Breast epithelium (tissue), 4 donors: ENCODE results near the gene EEF1AKMT3. TPM values are rescaled to one million over a fixed set of nuclear protein-coding genes. Genes with fewer than 3 reads are reported as not detected.

Experiments used
- DNase-seq, 2 donors: peaks; one replicate each; pipeline ENCODE4 v3.0.0-alpha.2; 2019; ENCODE audit warnings: low spot score in 2 of 2
- H3K27ac ChIP-seq, 2 donors: fragments of 200-600 bp; sonication (generic) in 1 of 2; one replicate each; pipeline ENCODE4 v1.5.1; 2016 to 2019; ENCODE audit warnings: mild to moderate bottlenecking in 1 of 2
- H3K27me3 ChIP-seq, 2 donors: fragments of 200-600 bp; sonication (generic) in 1 of 2; one replicate each; pipeline versions ENCODE4 v1.5.1 to v1.6.0; 2017 to 2019; ENCODE audit warnings: control low read depth in 1 of 2, mild to moderate bottlenecking in 1 of 2
- H3K36me3 ChIP-seq: fragments of 200-600 bp; one replicate; pipeline ENCODE4 v1.5.1; 2019
- H3K4me1 ChIP-seq, 2 donors: fragments of 200-600 bp; sonication (generic); one replicate each; pipeline ENCODE4 v1.5.1; 2016 to 2019; ENCODE audit warnings: control low read depth in 1 of 2
- H3K4me3 ChIP-seq, 3 donors: fragments of 200-600 bp; sonication (generic); 1 replicate in 2 of 3; 2 replicates in 1 of 3; pipeline ENCODE4 v1.5.1; 2016 to 2019; ENCODE audit warnings: mild to moderate bottlenecking in 3 of 3, moderate library complexity in 2 of 3
- H3K9me3 ChIP-seq, 2 donors: fragments of 200-600 bp; sonication (generic) in 1 of 2; one replicate each; pipeline ENCODE4 v1.5.1; 2016 to 2019; ENCODE audit warnings: control low read depth in 1 of 2
- CTCF ChIP-seq, 3 donors: fragments of 450-650 bp; IDR thresholded peaks; one replicate each; pipeline ENCODE4 v1.5.1; 2016 to 2017; ENCODE audit warnings: antibody characterized with exemption in 3 of 3, mild to moderate bottlenecking in 3 of 3, moderate library complexity in 3 of 3
- POLR2A ChIP-seq: fragments of 450-650 bp; IDR thresholded peaks from one replicate; pipeline ENCODE4 v1.6.1; 2016; ENCODE audit warnings: antibody characterized with exemption, mild to moderate bottlenecking, moderate library complexity
- POLR2AphosphoS5 ChIP-seq, 3 donors: sonication (generic); formaldehyde crosslinking; IDR thresholded peaks; one replicate each; pipeline ENCODE4 v1.6.1; 2017; ENCODE audit warnings: antibody characterized with exemption in 3 of 3
- intact Hi-C: fragments of 100-400 bp; cut with DNase I; formaldehyde crosslinking; loops from one replicate; pipeline ENCODE4 v1.15.1; 2023; ENCODE audit warnings: low total_unique reads
- total RNA-seq, 3 donors: library from RNA; depleted of rRNA; stranded (reverse); fragments of >200 nt; gene quantifications; one replicate each; pipeline ENCODE4 v1.1.0, GENCODE V29; 2016

EEF1AKMT3 gene
- total RNA-seq, 3 donors from 2014 or later = 15.7 to 18.1 (median 16.5) TPM

- Histone ChIP-seq H3K9me3 (no peaks in the 10 kb centered on the region), H3K4me3 (no peak overlapping the region), H3K4me1 (peaks cover 0 to 5% of the 10 kb centered on the region in 2 donors), H3K36me3 (no peaks in the 10 kb centered on the region), H3K27ac (no peak overlapping the region), H3K27me3 (no peaks in the 10 kb centered on the region)
- intact Hi-C loops = no loop called here
- peak in 1 of 2 donors; percentile 7 for DNase-seq
- TF ChIP-seq POLR2AphosphoS5 (IDR thresholded peaks at IDR 0.05) = no peak
- no peak for TF ChIP-seq CTCF (IDR thresholded peaks at IDR 0.05)
- TF ChIP-seq POLR2A = no peak
Observed at GRCh38 chr12:57727758-57728395, 44.5 kb upstream of the EEF1AKMT3 start.

GRCh38 chr12:57729321-57729844 lies 43.0 kb upstream of the EEF1AKMT3 start:
- intact Hi-C loops = no loop called here
- peaks cover 0 to 5% of the 10 kb centered on the region in 2 donors for H3K4me1 ChIP-seq
- no peak for DNase-seq

GRCh38 chr12:57730336-57731067 lies 41.9 kb upstream of the EEF1AKMT3 start:
- Histone ChIP-seq H3K27me3 (peaks cover 0 to 5% of the 10 kb centered on the region in 2 donors), H3K9me3 (no peaks in the 10 kb centered on the region), H3K4me3 (no peak overlapping the region), H3K36me3 (no peaks in the 10 kb centered on the region), H3K27ac (no peak overlapping the region), H3K4me1 (peaks cover 0 to 5% of the 10 kb centered on the region in 2 donors)
- no peak for DNase-seq
- intact Hi-C loops = no loop called here
- TF ChIP-seq POLR2A (no peak), CTCF (IDR thresholded peaks at IDR 0.05) (no peak), POLR2AphosphoS5 (IDR thresholded peaks at IDR 0.05) (no peak)

More at GRCh38 chr12:57729321-57729844, 43.0 kb upstream of the EEF1AKMT3 start:
- Histone ChIP-seq H3K36me3 (no peaks in the 10 kb centered on the region), H3K4me3 (no peak overlapping the region), H3K27ac (no peak overlapping the region), H3K27me3 (peaks cover 0 to 3% of the 10 kb centered on the region in 2 donors), H3K9me3 (no peaks in the 10 kb centered on the region)
- TF ChIP-seq POLR2AphosphoS5 (IDR thresholded peaks at IDR 0.05) (no peak), CTCF (IDR thresholded peaks at IDR 0.05) (no peak), POLR2A (no peak)

GRCh38 chr12:57731411-57732080 lies 40.9 kb upstream of the EEF1AKMT3 start:
- Histone ChIP-seq H3K4me1 (peaks cover under 1 to 4% of the 10 kb centered on the region in 2 donors), H3K4me3 (no peak overlapping the region), H3K36me3 (no peaks in the 10 kb centered on the region), H3K27ac (no peak overlapping the region), H3K27me3 (peaks cover 0 to 12% of the 10 kb centered on the region in 2 donors), H3K9me3 (no peaks in the 10 kb centered on the region)
- no peak for TF ChIP-seq POLR2AphosphoS5 (IDR thresholded peaks at IDR 0.05)
- no peak for TF ChIP-seq POLR2A
- TF ChIP-seq CTCF (IDR thresholded peaks at IDR 0.05) = no peak
- DNase-seq = no peak
- intact Hi-C loops = no loop called here
